C1 segment of cervical spinal cord (tissue), 14 donors: ENCODE data around the gene CAMK1D.

ENCODE experiments used
- DNase-seq, 14 donors: peaks; one replicate each; lab custom pipeline; 2025; lab: John Stamatoyannopoulos, UW

The CAMK1D gene

GRCh38 chr10:12687996-12688395 is 338.6 kb downstream of the CAMK1D start:
- DNase-seq: no peak

- DNase-seq: no peak
These were observed 340.5 kb downstream of the CAMK1D start for GRCh38 chr10:12689893-12690292.

DNA sequence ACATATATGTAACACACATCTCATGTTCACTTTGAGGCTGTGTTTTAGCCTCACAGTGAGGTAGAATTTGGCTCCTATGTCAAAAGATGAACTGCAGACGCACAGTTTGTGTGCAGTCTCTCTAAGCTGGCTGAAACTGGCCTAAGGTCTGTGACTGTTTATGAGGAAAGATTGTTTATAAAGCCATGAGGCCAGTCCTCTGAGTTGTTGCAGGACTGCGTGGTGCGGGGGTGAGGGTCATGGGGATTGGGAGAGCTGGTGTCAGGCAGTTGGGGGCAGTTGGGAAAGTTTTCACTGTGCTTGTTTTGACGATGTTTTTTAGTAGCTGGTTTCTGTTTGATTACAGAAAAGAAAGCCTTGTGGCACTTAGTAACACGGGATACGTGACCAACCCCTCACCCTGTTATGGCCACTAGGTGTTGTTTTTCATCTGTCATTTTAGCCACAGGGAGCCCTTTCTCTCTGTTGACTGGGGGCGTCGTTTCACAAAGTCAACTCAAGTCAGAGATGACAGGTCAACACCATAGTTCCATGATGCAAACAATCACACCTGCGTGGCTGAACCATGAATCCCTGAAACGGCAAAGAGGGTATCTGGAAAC is 341.3 kb downstream of the CAMK1D start:
- DNase-seq: no peak

DNA sequence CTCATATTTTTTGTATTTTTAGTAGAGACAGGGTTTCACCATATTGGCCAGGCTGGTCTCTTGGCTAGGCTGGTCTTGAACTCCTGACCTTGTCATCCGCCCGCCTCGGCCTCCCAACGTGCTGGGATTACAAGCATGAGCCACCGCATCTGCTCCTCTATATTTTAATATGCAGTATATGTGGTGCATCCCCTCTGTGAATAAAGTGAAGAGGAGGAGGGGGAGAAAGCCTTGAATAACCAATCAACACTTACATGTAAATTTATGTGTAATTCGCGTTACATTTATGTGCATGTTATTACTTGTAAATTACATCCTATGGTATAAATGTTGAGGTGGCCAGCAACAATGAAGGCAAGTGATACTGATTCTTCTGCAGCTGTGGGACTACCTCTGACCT is 342.2 kb downstream of the CAMK1D start:
- DNase-seq: no peak

- DNase-seq: peak in 1 of 14 donors; percentile 9
These were observed 348.4 kb downstream of the CAMK1D start for GRCh38 chr10:12697764-12698163.

DNA sequence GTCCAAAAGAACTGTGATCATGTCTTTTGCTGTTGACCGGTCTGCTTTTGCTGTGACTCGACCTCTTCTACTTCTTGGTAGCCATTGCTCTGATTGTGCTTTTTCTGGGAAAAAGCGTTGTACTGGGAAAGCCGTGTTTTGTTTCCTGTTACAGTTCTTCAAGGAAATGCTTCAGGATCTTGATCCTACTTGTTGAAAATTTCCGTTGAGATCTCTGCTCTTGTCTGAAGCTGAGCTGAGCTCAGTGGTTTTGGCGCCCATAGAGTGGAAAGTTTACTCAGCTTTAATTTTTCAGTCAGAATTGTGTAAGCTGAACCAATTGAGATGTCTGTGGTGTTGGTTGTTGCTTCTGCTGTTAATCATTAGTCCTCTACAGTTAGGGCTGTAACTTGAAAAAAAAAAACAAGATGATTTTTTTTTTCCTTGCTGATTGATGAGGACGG is 349.9 kb downstream of the CAMK1D start:
- DNase-seq: no peak

DNA sequence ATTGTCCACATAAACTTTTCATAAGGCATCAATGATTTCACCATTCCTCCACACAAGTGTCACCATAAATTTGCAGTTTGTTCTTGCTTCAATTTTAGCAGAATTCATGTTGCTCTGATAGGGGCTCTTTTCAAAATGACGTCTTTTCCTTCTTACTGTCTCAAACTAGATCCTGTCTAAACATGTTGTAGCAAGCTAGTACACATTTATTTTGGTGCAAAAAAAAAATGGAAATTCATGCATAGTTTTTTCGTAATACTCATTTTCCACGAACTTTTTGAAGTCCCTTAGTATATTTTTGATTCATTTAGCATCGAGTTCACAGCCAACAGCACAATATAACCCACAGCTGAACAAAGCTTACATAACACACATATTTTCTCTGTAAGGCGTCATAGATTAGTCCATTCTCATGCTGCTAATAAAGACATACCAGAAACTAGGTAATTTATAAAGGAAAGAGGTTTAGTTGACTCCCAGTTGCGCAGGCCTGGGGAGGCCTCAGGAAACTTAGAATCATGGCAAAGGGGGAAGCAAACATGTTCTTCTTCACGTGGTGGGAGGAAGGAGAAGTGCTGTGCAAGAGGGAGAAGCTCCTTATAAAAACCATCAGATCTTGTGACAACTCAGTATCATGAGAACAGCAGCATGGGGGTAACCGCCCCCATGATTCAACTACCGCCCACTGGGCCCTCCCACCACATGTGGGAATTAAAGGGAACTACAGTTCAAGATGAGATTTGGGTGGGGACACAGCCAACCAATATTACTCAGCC is 350.6 kb downstream of the CAMK1D start:
- DNase-seq: no peak

DNA sequence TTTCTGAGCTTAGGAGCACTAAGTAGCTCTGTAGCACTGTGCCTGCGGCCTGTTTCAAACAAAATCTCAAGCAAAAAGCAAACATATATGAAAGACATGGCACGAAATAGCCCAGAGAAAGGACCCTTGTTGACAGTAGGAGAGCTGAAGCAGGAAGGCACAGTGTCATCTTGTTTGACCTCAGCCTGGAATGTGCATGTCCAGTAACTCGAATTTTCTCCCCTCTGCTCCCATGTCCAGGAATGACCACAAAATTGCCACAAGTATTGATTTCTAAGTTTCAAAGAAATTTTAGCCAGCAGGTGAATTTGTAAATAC is 351.2 kb downstream of the CAMK1D start:
- DNase-seq: no peak

- DNase-seq: no peak
These were observed 352.3 kb downstream of the CAMK1D start for GRCh38 chr10:12701696-12702095.

- no peak for DNase-seq
These were observed 352.9 kb downstream of the CAMK1D start for GRCh38 chr10:12702215-12702770.

DNA sequence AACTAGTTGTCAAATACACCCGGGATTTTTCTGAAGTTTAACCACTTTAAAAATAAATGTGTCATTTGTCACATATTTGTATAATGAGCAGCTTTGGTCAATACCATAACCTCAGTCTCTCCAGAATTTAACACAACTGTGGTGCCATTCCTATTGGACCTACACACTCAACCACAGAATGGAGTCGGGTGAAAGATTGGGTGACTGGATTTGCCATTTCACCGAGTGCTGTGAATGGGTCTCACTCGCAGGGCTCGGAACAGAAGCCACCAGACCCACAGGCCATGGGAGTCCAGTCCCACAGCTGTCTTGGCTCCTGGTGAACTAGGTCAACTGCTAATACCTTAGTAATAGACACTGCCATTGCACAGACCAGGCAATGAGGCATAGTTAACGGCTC is 353.8 kb downstream of the CAMK1D start:
- DNase-seq: no peak

- DNase-seq: no peak
These were observed 354.5 kb downstream of the CAMK1D start for GRCh38 chr10:12703813-12704212.

- no peak for DNase-seq
These were observed 355.1 kb downstream of the CAMK1D start for GRCh38 chr10:12704488-12704887.

- no peak for DNase-seq
These were observed 356.6 kb downstream of the CAMK1D start for GRCh38 chr10:12705943-12706342.

- peak in 1 of 14 donors; percentile 8 for DNase-seq
These were observed 358.3 kb downstream of the CAMK1D start for GRCh38 chr10:12707461-12708185.

DNA sequence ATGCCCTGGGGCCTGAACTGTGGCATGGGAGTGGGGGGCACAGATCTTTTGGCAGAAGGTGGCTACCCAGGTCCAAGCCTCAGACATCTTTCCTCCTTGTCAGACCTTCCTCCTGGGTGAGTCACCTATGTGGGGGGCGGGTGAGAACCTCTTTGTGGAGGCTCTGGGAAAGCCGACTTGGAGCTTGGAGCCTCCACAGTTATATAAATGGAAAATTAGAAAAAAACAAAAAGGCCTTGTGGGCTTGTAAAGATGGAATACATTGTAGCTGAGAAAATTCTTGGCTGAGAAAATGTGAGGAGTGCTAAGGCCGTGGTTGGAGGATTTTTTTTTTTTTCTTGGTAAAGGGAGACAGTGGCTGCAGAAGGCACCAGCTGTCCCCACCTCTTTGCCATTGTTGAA is 359.7 kb downstream of the CAMK1D start:
- peak in 1 of 14 donors; percentile 11 for DNase-seq

- DNase-seq: no peak
These were observed 360.2 kb downstream of the CAMK1D start for GRCh38 chr10:12709521-12709963.

GRCh38 chr10:12710157-12710556 is 360.8 kb downstream of the CAMK1D start:
- DNase-seq: no peak

GRCh38 chr10:12710594-12711349 is 361.4 kb downstream of the CAMK1D start:
- DNase-seq: peak in 12 of 14 donors; percentile 4 to 67 (median 39)

DNA sequence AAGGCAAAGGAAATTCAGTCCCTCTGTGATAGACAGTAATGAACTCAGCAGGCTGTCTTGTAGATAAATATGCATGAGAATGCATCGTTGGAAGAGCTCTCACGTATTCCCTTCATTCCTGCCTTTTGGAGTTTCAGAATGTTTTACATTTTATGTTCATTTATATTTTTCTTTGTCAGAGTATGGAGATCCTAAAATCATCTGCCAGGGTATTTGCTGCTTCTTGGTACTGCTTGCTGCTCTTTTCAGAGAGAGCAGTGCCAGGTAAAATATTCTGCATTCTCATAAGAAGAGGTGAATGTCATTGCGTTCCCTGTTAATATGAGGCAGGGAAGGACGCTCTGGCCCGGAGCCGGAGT is 362.0 kb downstream of the CAMK1D start:
- DNase-seq: no peak

DNA sequence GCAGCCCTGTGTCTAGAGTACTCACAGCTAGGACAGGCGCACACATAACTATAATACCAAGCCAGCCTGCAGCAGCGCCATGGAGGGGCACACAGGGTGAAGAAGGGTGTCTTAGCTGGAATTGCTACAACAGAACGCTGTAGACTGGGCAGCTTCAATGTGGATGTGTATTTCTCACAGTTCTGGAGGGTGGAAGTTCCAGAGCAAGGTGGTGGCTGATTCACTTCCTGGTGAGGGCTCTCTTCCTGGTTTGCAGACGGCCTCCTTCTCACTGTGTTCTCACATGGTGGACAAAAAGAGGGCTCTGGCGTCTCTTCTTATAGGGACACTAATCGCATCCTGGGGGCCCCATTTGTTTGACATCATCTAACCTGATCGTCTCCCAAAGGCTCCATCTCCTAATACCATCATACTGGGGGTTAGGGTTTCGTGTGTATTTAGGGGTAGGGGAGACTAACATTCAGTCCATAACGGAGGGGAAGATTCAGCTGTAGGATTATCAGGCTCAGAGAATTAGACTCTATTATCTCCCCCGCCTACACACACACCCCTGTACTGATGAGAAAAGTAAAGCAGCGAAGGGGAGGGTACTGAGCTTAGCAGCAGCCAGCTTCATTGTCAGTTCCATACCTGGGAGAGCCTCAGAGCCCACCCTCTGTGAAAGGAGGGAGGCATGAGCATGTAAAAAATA is 363.1 kb downstream of the CAMK1D start:
- no peak for DNase-seq
